Activated T-cell treated with anti-CD3 and anti-CD28 coated beads for 24 hours (primary cell): ENCODE measurements around the gene SLC25A19.
A peak's percentile ranks its signal among the peaks of the same experiment; 100 is the strongest.

Experiments
- DNase-seq: peaks from one replicate; pipeline ENCODE4 v3.0.0-alpha.2; 2020; ENCODE audit warnings: low read depth

The SLC25A19 gene

DNA sequence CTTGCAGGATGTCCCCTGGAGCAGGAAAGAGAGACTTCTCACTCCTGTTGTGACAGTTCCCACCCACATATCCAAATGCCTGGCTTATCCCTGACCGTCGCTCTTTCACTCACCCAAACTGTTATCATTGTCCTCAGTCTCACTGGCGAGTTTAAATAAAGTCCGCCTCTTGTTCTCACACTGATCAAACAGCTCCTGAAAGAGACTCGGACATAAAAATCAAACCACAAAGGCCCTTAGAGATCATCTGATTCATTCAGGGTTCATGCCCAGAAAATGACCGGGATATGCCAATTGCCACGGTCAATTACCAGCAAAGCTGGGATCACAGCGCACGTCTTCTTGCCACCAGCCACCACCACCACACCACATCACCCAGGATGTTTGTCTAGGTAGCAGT lies 47.7 kb downstream of the SLC25A19 start:
- no peak for DNase-seq

DNA sequence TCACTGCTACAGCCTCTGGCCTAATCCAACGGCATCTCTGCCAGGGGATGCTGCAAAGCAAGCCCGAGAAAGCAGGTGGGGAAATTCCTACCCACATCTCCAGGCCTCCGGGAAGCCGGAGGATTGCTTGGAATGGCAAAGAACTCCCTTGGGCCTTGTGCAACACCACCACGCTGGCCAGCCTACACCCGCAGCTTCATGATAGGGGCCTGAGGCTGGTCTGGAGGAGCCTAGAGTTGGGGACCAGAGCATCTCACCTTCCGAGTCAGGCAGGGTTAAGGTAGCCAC lies 48.1 kb downstream of the SLC25A19 start:
- no peak for DNase-seq

DNA sequence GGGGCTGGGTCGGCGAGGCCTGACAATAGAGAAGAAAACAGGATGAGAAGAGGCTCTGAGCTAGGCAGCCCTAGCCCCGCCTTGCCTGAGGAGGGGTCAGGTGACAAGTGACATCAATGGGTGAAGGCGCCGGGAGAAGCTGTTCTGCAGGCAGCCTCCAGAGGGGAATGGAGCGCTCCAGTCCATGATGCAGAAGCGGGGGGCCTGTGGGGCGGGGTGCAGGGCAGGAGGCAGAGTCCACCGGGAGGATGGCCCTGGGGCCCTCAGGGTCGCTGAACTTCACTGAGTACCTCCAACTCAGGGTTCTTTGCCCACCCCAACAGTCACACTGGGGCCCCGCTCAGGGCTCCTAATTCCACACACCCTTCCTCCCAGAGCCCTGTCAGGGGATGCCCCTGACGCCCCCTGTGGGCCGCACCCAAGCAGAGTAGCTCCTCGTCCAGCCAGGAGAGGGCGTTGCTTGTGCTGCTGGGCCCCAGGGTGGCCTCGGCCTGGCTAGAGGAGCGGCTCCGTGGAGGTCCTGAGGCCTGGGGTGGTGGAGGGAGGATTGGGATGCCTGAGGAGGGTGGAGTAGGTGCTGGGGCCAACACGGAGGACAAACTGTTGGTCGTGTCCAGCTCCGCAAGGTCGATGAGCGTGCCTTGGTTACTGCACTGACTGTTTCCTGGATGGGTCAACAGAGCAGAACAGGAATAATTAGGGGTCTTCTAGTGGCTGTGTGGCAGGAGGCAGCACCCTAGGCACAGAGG lies 48.7 kb downstream of the SLC25A19 start:
- DNase-seq: peak; percentile 26

DNA sequence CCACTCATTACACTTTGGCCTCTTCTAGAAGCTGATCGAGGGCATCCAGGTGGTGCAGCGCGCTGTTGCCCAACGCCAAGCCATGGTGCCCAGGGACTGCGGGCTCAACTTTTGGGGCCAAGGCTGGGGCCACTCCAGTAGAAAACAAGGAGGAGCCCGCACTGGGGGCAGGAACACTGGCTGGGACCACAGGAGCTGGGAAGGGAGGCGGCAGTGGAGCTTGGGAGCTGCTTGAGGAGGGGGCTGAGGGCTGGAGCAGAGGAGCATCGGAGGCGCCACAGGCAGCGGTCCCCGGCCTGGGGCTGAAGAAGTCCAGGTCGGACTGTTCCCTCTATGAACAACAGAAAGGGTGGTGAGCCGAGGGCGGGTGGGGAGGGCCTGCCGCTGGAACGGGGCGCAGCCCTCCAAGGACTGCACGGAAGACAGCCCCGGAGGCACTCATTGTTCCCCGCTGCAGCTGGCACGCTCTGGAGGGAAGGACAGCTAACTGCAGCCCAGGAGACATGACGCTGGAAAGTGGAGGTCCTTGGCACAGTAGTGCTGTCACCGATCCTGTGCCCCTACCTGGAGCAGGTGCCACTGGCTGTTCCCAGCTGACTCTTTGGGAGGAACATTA lies 49.3 kb downstream of the SLC25A19 start:
- DNase-seq: no peak

DNA sequence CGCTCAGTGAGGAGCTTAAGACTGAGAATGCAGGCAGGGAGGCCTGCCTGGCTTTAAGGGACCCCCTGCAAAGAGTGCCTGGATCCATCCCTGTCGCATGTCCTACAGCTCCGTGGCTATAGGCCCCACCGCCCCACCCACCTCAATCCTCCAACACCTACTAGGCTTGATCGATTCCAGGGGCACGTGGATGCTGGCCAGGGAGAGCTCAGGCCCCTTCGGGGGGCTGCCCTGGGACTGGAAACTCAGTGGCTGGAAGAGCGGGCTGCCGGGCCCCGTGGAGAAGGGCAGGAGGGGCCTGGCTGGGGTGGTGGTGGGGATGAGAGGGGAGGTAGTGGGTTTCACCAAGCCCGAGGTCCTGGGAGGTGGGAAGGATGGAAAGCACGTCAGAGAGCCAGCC lies 50.0 kb downstream of the SLC25A19 start:
- DNase-seq: no peak

DNA sequence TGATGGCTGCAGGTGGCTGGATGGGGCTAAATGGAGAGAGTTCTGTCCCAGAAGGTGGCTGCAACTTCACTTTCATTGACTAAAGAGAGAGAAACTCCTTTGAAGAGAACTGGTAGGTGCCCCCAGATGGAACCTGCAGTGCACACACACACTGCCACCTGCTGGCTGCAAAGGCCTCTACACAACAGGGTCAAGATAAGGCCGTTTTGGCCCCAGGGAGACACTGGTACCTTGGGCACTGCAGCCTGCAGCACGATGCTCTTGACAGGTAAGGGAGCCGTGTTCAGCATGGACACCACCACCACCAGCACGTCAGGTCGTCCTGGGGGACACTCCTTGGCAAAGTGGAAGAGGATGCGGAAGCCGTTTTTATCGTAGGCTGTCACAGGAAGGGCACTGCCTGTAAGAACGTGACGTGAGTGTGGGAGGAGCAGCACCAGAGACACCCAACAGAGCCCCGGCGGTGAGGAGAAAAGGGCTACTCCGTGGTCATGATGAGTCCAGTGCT lies 50.5 kb downstream of the SLC25A19 start:
- peak; percentile 47 for DNase-seq

DNA sequence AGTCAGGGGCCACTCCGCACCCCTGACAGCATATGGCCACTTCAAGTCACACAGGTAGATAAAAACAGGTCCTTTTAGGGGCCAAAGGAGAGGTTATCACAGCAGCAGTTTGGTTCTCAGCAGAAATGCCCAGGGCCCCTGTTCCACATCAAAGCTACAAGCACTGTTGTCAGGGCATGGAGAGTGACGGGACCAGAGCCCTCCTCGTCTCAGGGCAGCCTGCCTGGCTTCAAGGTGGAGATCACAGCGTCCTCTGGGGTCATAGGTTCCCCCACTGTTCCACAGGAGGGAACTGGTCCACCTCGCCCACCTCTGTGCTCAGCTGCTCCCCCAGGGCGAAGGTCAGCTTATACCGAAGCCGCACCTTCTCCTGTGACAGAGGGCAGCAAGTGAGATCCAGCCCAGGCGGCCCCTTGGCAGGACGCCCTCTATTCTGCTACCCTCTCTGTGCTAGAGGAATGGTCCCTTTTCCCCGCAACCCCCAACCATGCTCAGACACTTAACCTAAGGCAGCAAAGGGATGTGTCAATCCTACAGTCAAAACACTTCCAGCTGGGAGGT lies 51.1 kb downstream of the SLC25A19 start:
- no peak for DNase-seq

DNA sequence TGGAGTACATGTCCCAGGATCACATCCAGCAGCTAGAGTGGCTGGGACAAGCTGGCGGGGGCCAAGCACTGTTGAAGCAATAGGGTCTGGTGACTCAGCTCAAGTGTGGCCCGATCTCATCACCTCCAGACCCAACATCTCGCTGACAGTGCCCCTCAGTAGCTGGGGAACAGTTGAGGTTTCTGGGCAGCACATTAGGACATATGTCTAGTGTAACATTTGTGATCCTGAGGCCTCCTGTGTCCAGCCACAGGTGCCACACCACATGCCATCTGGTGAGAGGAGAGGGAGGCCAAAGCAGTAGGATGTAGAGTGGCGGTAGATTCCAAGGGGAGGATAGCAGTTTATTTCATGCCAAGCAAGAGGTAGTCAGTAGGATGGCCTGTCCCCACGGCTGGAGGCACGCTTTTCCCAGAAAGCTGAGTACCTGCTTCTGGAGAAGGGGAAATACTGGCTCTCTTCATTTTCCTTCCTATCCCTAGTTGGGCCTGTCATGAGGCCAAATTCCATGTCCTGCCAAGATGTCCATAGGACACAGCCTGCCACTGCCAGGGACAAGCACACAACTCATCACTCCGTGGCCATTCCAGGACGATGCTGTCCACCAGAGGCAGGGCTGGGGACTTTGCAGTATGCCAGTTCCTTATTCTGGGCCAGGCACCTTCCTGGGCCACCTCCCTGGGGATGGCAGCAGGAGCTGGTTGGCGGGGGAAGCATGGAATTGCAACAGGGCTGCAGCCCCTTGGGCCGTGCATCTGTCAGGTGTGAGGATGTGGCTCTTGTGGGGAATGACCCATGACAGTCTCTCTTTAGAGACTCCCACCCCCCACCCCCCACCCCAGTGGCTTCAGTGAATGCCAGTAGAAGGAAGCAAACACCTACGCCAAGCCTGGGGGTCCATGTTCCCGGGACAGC lies 51.9 kb downstream of the SLC25A19 start:
- DNase-seq: no peak

DNA sequence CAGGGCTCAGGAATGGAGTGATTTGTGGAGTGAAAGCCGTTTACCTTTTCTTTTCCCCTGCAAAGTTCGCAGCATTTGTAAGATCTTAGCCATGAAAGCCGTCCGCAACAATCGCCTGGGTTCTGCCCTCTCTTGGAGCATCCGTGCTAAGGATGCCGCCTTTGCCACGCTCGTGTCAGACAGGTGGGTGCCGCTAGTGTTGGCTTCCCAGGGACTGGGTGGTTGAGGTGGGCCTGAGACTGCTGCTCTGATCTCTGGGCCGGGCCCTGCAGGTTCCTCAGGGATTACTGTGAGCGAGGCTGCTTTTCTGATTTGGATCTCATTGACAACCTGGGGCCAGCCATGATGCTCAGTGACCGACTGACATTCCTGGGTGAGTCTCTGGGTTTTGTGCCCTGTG lies 56.4 kb downstream of the SLC25A19 start:
- DNase-seq: no peak

DNA sequence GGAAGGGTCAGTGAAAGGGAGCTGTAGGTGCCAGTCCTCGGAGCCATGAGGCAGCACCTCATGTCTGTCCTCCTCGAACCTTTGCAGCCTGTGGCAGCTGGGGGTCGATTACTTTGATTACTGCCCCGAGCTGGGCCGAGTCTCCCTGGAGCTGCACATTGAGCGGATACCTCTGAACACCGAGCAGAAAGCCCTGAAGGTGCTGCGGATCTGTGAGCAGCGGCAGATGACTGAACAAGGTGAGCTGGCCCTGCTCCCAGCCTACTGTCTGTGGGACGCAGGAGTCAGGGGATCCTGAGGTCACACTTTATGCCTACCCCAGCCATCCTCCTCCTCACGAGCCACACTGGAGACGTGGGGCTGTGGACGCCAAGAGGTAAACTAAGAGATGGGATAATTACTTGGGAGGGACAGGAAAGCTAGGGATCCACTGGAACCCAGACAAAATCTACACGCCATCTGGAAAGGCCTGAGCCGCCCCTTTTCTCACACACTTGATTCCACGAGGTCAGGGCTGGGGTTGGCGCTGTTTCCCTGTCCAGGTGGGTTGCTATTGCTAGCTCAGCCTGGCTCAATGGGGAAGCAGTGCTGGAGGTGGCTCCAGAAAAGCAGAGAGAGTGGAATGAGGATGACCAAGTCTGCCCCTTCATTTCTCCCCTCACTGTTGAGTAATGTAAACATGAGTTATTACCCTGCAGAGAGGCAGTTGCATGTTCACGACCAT lies 57.3 kb downstream of the SLC25A19 start:
- DNase-seq: no peak

DNA sequence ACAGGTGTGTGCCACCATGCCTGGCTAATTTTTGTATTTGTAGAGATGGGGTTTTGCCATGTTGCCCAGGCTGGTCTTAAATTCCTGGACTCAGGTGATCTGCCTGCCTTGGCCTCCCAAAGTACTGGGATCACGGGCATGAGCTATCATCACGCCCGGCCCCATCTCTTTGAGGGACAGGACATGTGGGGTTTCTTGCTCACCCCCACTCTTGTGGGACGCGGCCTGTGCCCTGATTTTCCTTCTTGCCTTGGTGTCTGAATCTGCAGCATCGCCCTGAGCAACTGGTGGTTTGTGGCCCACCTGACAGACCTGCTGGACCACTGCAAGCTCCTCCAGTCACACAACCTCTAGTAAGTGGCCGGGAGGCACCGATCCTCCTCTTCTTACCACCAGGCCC lies 58.2 kb downstream of the SLC25A19 start:
- DNase-seq: no peak

DNA sequence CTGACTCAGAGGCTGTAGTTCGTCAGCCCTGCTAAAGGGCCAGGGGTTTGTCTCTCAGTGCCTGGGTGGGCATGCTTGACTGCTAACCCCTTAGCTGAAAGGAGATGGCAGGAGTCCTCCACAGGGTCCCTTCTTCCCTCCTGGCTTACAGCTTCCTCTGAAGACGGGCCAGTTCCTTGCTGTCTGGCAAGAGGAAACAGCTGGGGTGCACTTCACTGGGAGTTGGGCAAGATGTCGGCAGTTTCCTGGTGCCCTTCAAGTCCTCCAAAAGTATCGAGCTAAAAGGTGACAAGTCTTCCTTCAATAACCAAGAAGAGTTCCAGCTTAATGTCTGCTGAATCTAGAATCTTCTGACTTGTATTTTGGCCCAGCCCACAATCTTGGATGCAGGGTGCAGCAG lies 60.4 kb downstream of the SLC25A19 start:
- no peak for DNase-seq

DNA sequence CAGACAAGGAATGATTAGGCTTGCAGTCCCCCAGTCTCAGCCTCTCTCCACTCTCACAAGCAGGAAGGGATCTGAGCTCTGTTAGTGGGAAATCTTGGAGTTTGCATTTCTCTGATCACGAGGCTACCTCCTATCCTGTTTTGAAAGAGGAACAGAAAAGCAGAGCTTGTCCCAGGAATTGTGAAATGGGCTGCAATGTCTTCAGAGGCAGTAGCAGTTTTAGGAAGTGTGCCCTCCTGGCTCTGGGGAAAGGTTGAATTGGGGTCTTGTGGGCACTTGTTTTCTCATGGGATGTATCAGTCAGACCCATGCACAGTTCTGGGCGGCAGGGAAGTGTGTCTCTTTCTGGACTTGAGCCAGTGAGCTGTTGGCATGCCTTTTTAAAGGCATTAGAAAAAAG lies 60.9 kb downstream of the SLC25A19 start:
- DNase-seq: no peak

DNA sequence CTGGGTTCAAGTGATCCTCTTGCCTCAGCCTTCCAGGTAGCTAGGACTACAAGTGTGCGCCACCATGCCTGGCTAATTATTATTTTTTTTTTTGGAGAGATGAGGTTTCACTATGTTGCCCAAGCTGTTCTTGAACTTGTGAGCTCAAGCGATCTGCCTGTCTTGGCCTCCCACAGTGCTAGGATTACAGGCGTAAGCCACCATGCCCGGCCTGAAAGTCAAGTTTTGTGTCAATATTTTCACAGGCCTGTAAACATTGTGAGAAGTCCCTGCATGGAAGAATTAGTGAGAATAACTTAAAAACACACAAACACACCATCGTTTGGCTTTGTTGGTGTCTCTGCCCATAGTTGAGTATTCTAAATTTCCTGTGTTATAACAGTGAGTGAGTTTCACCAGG lies 61.5 kb downstream of the SLC25A19 start:
- DNase-seq: no peak

DNA sequence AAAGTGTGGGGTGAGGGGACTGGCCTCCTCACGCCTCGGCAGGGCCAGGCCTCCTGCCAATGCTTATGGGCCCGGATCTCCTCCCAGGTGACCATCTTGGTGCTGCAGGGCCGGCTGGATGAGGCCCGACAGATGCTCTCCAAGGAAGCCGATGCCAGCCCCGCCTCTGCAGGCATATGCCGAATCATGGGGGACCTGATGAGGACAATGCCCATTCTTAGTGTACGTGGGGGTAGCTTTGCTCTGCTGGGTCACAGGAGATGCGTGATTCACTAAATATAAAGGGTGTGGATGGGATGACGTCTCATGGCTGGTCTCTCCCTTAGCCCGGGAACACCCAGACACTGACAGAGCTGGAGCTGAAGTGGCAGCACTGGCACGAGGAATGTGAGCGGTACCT lies 64.2 kb downstream of the SLC25A19 start:
- DNase-seq: no peak
